ENCODE data around the gene SLC43A1. TPM values are rescaled to one million over a fixed set of nuclear protein-coding genes. Genes with fewer than 3 reads are reported as not detected.

The SLC43A1 gene
- total RNA-seq, 1 experiment from 2014 or later, result 11.8 TPM

DNA sequence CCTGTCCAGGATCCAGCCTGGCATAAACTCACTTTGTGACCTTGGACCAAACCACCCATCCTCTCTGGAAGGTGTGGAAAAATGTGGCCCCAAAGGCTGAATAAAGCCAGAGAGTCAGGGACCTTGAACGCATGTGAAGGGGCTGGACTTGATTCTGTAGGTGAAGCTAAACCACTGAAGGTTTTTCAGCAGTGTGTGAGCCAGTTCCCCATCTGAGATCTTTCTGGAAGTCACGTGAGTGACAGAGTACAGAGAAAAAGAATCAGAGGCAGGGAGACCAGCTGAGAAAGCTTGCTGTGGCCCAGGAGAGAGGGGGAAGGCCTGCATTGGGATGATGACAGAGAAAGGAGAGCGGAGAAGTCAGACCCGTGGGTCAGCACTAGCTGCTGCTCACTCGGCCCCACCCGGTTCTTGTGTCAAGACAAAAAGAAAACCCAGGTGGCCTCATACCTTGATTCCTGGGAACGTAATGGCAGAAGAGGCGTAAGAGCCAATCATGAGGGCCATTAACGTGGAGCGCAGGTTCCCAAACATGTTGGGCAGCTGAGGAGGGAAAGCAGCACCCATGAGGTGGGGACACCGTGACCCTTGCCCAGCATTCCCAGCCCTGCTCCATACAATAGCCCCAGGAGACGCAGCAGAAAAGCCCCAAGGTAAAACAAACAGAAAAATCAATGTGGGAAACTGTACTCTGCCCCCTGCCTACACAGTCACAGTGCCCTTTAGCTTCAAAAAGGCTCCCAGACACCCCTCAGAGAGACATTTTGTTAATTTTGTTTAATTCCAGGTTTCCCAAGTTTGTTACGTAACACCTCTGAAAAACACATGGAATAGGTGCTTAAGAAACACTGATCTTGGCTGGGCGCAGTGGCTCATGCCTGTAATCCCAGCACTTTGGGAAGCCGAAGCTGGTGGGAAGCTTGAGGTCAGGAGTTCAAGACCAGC lies 17.9 kb downstream of the SLC43A1 start:
- POLR2A ChIA-PET, result no interaction called here
- H4K20me1 ChIP-seq (ENCODE audit: insufficient read depth), result no peaks in the 10 kb centered on the region
- H3K79me2 ChIP-seq (ENCODE audit: insufficient read depth, low read length), result no peaks in the 10 kb centered on the region
- H3K27ac ChIP-seq (ENCODE audit: low read depth, low read length), result no peak overlapping the region
- H3K9ac ChIP-seq (ENCODE audit: low read length), result no peak overlapping the region
- peaks cover 16 to 22% of the 10 kb centered on the region in 2 experiments; a peak in 3 of 4 replicates for H3K4me1 ChIP-seq (ENCODE audit: control insufficient read depth in 1 of 2, insufficient read depth in 2 of 2, low read length in 2 of 2)
- RAD21 ChIA-PET (ENCODE audit: low non-redundant PET in 1 of 2, low total read pairs in 2 of 2, uncharacterized antibody in 2 of 2, unreplicated experiment in 2 of 2), result interaction anchor here in 1 of 2 experiments (0.6 kb wide), 1 partner anchor 39 kb away, joined by 3 read pairs; no protein-coding TSS in a partner anchor
- H3K4me3 ChIP-seq (replicated peaks in 1 of 2; ENCODE audit: low read depth in 1 of 2, low read length in 2 of 2), result no peak overlapping the region
- H3K9me2 ChIP-seq (ENCODE audit: insufficient read depth), result no peaks in the 10 kb centered on the region
- H3K4me2 ChIP-seq (ENCODE audit: low read length), result no peak overlapping the region
- H3K9me3 ChIP-seq (ENCODE audit: control insufficient read depth in 1 of 2, insufficient read depth in 1 of 2, low read depth in 1 of 2, low read length in 2 of 2), result no peaks in the 10 kb centered on the region
- DNase-seq (ENCODE audit: low read depth, low spot score), result no peak
- BruUV-seq (replicated peaks), result no TSS peak
- no peak overlapping the region for H2AFZ ChIP-seq (ENCODE audit: low read depth, low read length, poor library complexity, severe bottlenecking)
- ATAC-seq, result no peak
- TF ChIP-seq EGR1 (IDR thresholded peaks at IDR 0.05; ENCODE audit: low read depth) (no peak), JUND (IDR thresholded peaks at IDR 0.05) (no peak), CBX3 (IDR thresholded peaks at IDR 0.05; ENCODE audit: low read depth) (no peak), YY1 (IDR thresholded peaks at IDR 0.05; ENCODE audit: extremely low read depth, insufficient replicate concordance, low read depth, low read length) (no peak), SP1 (IDR thresholded peaks at IDR 0.05; ENCODE audit: low read depth) (no peak), SRF (IDR thresholded peaks at IDR 0.05; ENCODE audit: low read depth) (no peak), POLR2AphosphoS5 (IDR thresholded peaks at IDR 0.05; ENCODE audit: low read depth, low read length) (no peak), EZH2phosphoT487 (IDR thresholded peaks at IDR 0.05; ENCODE audit: borderline replicate concordance) (no peak), FOSL1 (IDR thresholded peaks at IDR 0.05; ENCODE audit: low read depth) (no peak)
- TF ChIP-seq, protein P1, sequence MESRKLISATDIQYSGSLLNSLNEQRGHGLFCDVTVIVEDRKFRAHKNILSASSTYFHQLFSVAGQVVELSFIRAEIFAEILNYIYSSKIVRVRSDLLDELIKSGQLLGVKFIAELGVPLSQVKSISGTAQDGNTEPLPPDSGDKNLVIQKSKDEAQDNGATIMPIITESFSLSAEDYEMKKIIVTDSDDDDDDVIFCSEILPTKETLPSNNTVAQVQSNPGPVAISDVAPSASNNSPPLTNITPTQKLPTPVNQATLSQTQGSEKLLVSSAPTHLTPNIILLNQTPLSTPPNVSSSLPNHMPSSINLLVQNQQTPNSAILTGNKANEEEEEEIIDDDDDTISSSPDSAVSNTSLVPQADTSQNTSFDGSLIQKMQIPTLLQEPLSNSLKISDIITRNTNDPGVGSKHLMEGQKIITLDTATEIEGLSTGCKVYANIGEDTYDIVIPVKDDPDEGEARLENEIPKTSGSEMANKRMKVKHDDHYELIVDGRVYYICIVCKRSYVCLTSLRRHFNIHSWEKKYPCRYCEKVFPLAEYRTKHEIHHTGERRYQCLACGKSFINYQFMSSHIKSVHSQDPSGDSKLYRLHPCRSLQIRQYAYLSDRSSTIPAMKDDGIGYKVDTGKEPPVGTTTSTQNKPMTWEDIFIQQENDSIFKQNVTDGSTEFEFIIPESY (IDR thresholded peaks at IDR 0.05; ENCODE audit: extremely low read depth, insufficient replicate concordance, low read length), result no peak
- TF ChIP-seq, protein P2, sequence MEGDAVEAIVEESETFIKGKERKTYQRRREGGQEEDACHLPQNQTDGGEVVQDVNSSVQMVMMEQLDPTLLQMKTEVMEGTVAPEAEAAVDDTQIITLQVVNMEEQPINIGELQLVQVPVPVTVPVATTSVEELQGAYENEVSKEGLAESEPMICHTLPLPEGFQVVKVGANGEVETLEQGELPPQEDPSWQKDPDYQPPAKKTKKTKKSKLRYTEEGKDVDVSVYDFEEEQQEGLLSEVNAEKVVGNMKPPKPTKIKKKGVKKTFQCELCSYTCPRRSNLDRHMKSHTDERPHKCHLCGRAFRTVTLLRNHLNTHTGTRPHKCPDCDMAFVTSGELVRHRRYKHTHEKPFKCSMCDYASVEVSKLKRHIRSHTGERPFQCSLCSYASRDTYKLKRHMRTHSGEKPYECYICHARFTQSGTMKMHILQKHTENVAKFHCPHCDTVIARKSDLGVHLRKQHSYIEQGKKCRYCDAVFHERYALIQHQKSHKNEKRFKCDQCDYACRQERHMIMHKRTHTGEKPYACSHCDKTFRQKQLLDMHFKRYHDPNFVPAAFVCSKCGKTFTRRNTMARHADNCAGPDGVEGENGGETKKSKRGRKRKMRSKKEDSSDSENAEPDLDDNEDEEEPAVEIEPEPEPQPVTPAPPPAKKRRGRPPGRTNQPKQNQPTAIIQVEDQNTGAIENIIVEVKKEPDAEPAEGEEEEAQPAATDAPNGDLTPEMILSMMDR (IDR thresholded peaks at IDR 0.05 in 2 of 3, conservative IDR thresholded peaks at IDR 0.05 in 1 of 3; ENCODE audit: borderline replicate concordance in 1 of 3, insufficient read depth in 1 of 3, low read depth in 2 of 3, low read length in 2 of 3), result no peak
- intact Hi-C loops (cut with micrococcal nuclease), result no loop called here
- no peaks in the 10 kb centered on the region for H3K27me3 ChIP-seq (ENCODE audit: insufficient read depth, low read length)
- CTCF ChIA-PET, result no interaction called here
- no peaks in the 10 kb centered on the region for H3K36me3 ChIP-seq (ENCODE audit: control insufficient read depth in 1 of 2, insufficient read depth in 2 of 2, low read length in 2 of 2)
